K562 (cell line): ENCODE measurements around the gene HP1BP3. TPM values are rescaled to one million over a fixed set of nuclear protein-coding genes. Genes with fewer than 3 reads are reported as not detected.

Experiments
- CBX5 ChIP-seq: IDR thresholded peaks from 2 replicates; pipeline ENCODE4 v1.6.1; 2014; ENCODE audit warnings: low read depth, borderline replicate concordance
- CCNT2 ChIP-seq: IDR thresholded peaks from 2 replicates; pipeline ENCODE4 v1.6.1; 2011; ENCODE audit warnings: borderline replicate concordance, low read depth, mild to moderate bottlenecking, moderate library complexity, mixed read lengths, low read length; ENCODE audit not compliant: insufficient read length; ENCODE audit errors: extremely low read depth
- CREBBP ChIP-seq: IDR thresholded peaks from one replicate; pipeline ENCODE4 v1.6.1; 2012; ENCODE audit warnings: low read depth, mild to moderate bottlenecking, control low read depth, inconsistent platforms, low read length
- E2F6 ChIP-seq, 2 experiments: IDR thresholded peaks; 2 replicates each; pipeline ENCODE4 v1.6.1; 2011; ENCODE audit warnings: borderline replicate concordance in 1 of 2, control low read depth in 1 of 2, low read depth in 1 of 2, low read length in 1 of 2, mild to moderate bottlenecking in 1 of 2, mixed read lengths in 1 of 2, moderate library complexity in 1 of 2; ENCODE audit not compliant: insufficient read depth in 1 of 2, insufficient read length in 1 of 2, poor library complexity in 1 of 2, severe bottlenecking in 1 of 2; ENCODE audit errors: extremely low read depth in 1 of 2
- GABPB2 ChIP-seq: fragments of 250-450 bp; sonication (Bioruptor Pico); conservative IDR thresholded peaks from 2 replicates; pipeline ENCODE4 v1.5.1; 2021; ENCODE audit warnings: mild to moderate bottlenecking
- GTF2E2 ChIP-seq: fragments of 200-800 bp; sonication (Bioruptor generic); IDR thresholded peaks from 2 replicates; pipeline ENCODE4 v1.6.1; 2016; ENCODE audit warnings: missing genetic modification characterization, missing compliant biosample characterization
- GTF2F1 ChIP-seq: IDR thresholded peaks from 2 replicates; pipeline ENCODE4 v1.6.1; 2011; ENCODE audit warnings: low read depth, low read length, improper control_type of control experiment
- HNRNPL ChIP-seq: fragments of 200-400 bp; formaldehyde crosslinking; IDR thresholded peaks from 2 replicates; pipeline ENCODE4 v1.6.1; 2017; ENCODE audit warnings: low read depth, mild to moderate bottlenecking, low read length
- HOXB6 ChIP-seq: fragments of 250-450 bp; sonication (Bioruptor Pico); IDR thresholded peaks from 2 replicates; pipeline ENCODE4 v1.5.1; 2022; ENCODE audit warnings: mild to moderate bottlenecking, borderline replicate concordance
- KAT7 ChIP-seq: sonication (generic); formaldehyde crosslinking; IDR thresholded peaks from 2 replicates; pipeline ENCODE4 v1.8.0; 2022; ENCODE audit warnings: missing genetic modification reagents, mild to moderate bottlenecking, borderline replicate concordance
- KDM5B ChIP-seq: fragments of 200-600 bp; sonication (generic); IDR thresholded peaks from 2 replicates; pipeline ENCODE4 v1.6.1; 2012; ENCODE audit warnings: low read depth, mild to moderate bottlenecking, moderate library complexity, low read length, control low read depth, inconsistent platforms; ENCODE audit not compliant: insufficient replicate concordance
- MAZ ChIP-seq, 2 experiments: fragments of 450-650 bp in 1 of 2; sonication (generic) in 1 of 2; formaldehyde crosslinking; IDR thresholded peaks in 1 of 2; conservative IDR thresholded peaks in 1 of 2; 2 replicates each; pipeline versions ENCODE4 v1.4.0 to v1.5.0; 2020; ENCODE audit warnings: mild to moderate bottlenecking in 1 of 2, missing genetic modification reagents in 1 of 2
- NCOA2 ChIP-seq, 2 experiments: fragments of 450-650 bp; IDR thresholded peaks; 2 replicates each; pipeline ENCODE4 v1.6.1; 2018; ENCODE audit warnings: mild to moderate bottlenecking in 2 of 2, moderate library complexity in 1 of 2; ENCODE audit not compliant: partially characterized antibody in 2 of 2
- NCOA6 ChIP-seq: fragments of 450-650 bp; IDR thresholded peaks from 2 replicates; pipeline ENCODE4 v1.6.1; 2017; ENCODE audit warnings: mild to moderate bottlenecking
- NFIC ChIP-seq: fragments of 450-650 bp; IDR thresholded peaks from 2 replicates; pipeline ENCODE4 v1.6.1; 2017; ENCODE audit warnings: mild to moderate bottlenecking, inconsistent platforms
- RFX7 ChIP-seq: fragments of 250-450 bp; sonication (Bioruptor Pico); IDR thresholded peaks from 2 replicates; pipeline ENCODE4 v1.5.1; 2021; ENCODE audit warnings: mild to moderate bottlenecking
- THRA ChIP-seq: fragments of 450-650 bp; IDR thresholded peaks from 2 replicates; pipeline ENCODE4 v1.6.1; 2017; ENCODE audit warnings: mild to moderate bottlenecking, moderate library complexity
- ZNF24 ChIP-seq: fragments of 450-650 bp; IDR thresholded peaks from 2 replicates; pipeline ENCODE4 v1.6.1; 2016
- ZNF311 ChIP-seq: fragments of 250-450 bp; sonication (Bioruptor Pico); IDR thresholded peaks from 2 replicates; pipeline ENCODE4 v1.4.0; 2020; ENCODE audit warnings: mild to moderate bottlenecking, moderate library complexity
- ZNF384 ChIP-seq: IDR thresholded peaks from 2 replicates; pipeline ENCODE4 v1.6.1; 2012; ENCODE audit warnings: low read depth, low read length, improper control_type of control experiment
- ZNF586 ChIP-seq: fragments of 450-650 bp; formaldehyde crosslinking; conservative IDR thresholded peaks from 2 replicates; pipeline ENCODE4 v1.4.0; 2020; ENCODE audit warnings: mild to moderate bottlenecking, moderate library complexity
- polyA plus RNA-seq, 8 experiments: library from polyadenylated mRNA; depleted of rRNA in 4 of 8; stranded (reverse) in 5 of 8; unstranded in 3 of 8; fragments of >200 nt; fragmentation: Nextera tagmentation in 2 of 8; fragmentation: Illumina TruSeq in 1 of 8; extraction: Ambion mirVana in 2 of 8; extraction: Trizol in 1 of 8; gene quantifications; 2 replicates each; pipeline versions ENCODE4 v1.2.1 to v1.2.3, GENCODE V29; 2011 to 2014; ENCODE audit warnings: inconsistent platforms in 1 of 8, missing spikeins in 1 of 8
- total RNA-seq, 7 experiments: library from RNA; depleted of rRNA in 6 of 7; stranded (reverse); fragments of >200 nt in 6 of 7; fragmentation: Illumina TruSeq in 2 of 7; extraction: Trizol in 2 of 7; gene quantifications; 2 replicates each; pipeline versions ENCODE4 v1.2.1 to v1.2.3, GENCODE V29; 2011 to 2021; ENCODE audit warnings: low replicate concordance in 1 of 7
- TF ChIP-seq, protein P1 (sequence below): sonication (generic); formaldehyde crosslinking; IDR thresholded peaks from 2 replicates; pipeline ENCODE4 v1.9.0; 2022; ENCODE audit warnings: mild to moderate bottlenecking, missing genetic modification reagents

Gene HP1BP3
- total and polyA plus RNA-seq, 9 of the 15 experiments (the other 6 are each of a cell fraction or from before 2014, with no cell fraction given) = 57.3 to 513 (median 240) TPM

GRCh38 chr1:20717452-20718342 lies 69.4 kb downstream of the HP1BP3 start, which contains the start of gene KIF17 (continued):
- TF ChIP-seq NFIC = peak; percentile 71
- no peak for TF ChIP-seq ZNF311 (CRISPR knock-in tag)
- peak; percentile 86 to 91 for TF ChIP-seq E2F6 (IDR thresholded peaks at IDR 0.05; ENCODE audit: borderline replicate concordance in 1 of 2, extremely low read depth in 1 of 2, insufficient read depth in 1 of 2, insufficient read length in 1 of 2, low read depth in 1 of 2, low read length in 1 of 2, poor library complexity in 1 of 2, severe bottlenecking in 1 of 2)
- TF ChIP-seq HOXB6 (CRISPR knock-in tag) = no peak
- TF ChIP-seq, protein P1, sequence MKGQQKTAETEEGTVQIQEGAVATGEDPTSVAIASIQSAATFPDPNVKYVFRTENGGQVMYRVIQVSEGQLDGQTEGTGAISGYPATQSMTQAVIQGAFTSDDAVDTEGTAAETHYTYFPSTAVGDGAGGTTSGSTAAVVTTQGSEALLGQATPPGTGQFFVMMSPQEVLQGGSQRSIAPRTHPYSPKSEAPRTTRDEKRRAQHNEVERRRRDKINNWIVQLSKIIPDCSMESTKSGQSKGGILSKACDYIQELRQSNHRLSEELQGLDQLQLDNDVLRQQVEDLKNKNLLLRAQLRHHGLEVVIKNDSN (CRISPR knock-in tag) = 0 out of 2 replicates have a peak, but pooled peaks have one; percentile 31
- TF ChIP-seq CBX5 = no peak
- no peak for TF ChIP-seq GTF2F1
- no peak for TF ChIP-seq RFX7 (CRISPR knock-in tag)
- TF ChIP-seq GTF2E2 (tag) = no peak
- TF ChIP-seq CREBBP = no peak
- TF ChIP-seq ZNF24 = no peak
- 0 out of 4 replicates have a peak, but pooled peaks of 1 of the 2 experiments have one; percentile 39 for TF ChIP-seq MAZ (CRISPR knock-in tag; conservative IDR thresholded peaks at IDR 0.05 in 1 of 2, IDR thresholded peaks at IDR 0.05 in 1 of 2)
- no peak for TF ChIP-seq ZNF384
- peak; percentile 90 for TF ChIP-seq NCOA6
- TF ChIP-seq KDM5B = peak; percentile 20
- no peak for TF ChIP-seq GABPB2 (CRISPR knock-in tag)
- peak; percentile 20 for TF ChIP-seq CCNT2
- no peak for TF ChIP-seq ZNF586 (CRISPR knock-in tag)
- no peak for TF ChIP-seq KAT7 (CRISPR knock-in tag)
- TF ChIP-seq HNRNPL = no peak
- no peak for TF ChIP-seq NCOA2 (IDR thresholded peaks at IDR 0.05; ENCODE audit: partially characterized antibody in 2 of 2)
- no peak for TF ChIP-seq THRA
